ENCODE data around the gene PLXNA2.

DNA sequence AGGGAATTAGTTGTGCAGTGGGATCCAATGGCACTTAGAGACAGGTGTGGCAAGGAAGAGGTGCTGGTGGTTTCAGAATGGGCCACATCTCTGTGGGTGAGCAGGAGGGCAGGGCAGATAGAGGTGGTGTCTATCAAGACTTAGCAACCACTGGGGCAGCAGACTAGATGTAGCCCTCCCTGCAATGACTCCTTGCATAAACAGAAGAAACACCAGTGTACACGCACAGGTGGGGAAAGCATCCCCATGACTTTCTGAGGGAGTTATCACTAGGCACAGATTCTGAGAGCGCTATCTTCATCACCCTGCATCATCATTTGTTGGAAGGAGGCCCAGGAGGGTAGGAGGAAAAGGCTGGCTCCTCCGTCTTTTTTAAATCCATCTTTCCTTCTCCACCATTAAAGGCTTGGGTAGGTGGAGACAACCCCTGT is 58.4 kb downstream of the PLXNA2 start:
- TF ChIP-seq CBX5 (CRISPR knock-in tag; IDR thresholded peaks at IDR 0.05; ENCODE audit: borderline replicate concordance): no peak
- TF ChIP-seq ZZZ3 (CRISPR knock-in tag; IDR thresholded peaks at IDR 0.05; ENCODE audit: borderline replicate concordance): no peak
- TF ChIP-seq CHD2 (IDR thresholded peaks at IDR 0.05; ENCODE audit: low read depth, low read length): no peak
- TF ChIP-seq, protein P1, sequence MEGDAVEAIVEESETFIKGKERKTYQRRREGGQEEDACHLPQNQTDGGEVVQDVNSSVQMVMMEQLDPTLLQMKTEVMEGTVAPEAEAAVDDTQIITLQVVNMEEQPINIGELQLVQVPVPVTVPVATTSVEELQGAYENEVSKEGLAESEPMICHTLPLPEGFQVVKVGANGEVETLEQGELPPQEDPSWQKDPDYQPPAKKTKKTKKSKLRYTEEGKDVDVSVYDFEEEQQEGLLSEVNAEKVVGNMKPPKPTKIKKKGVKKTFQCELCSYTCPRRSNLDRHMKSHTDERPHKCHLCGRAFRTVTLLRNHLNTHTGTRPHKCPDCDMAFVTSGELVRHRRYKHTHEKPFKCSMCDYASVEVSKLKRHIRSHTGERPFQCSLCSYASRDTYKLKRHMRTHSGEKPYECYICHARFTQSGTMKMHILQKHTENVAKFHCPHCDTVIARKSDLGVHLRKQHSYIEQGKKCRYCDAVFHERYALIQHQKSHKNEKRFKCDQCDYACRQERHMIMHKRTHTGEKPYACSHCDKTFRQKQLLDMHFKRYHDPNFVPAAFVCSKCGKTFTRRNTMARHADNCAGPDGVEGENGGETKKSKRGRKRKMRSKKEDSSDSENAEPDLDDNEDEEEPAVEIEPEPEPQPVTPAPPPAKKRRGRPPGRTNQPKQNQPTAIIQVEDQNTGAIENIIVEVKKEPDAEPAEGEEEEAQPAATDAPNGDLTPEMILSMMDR (CRISPR knock-in tag; IDR thresholded peaks at IDR 0.05): no peak

Data from HepG2 (cell line).